Endothelial cell of umbilical vein (primary cell): ENCODE data around the gene CACTIN. TPM values are rescaled to one million over a fixed set of nuclear protein-coding genes. Genes with fewer than 3 reads are reported as not detected.

Experiments
- BruUV-seq: library from RNA; stranded (reverse); fragments of 400-500 nt; replicated peaks from 2 replicates; lab custom pipeline; 2021; lab: Mats Ljungman, UMichigan
- CTCF ChIA-PET: fragments of 300-600, 350-600 bp; sonication (Branson Sonifier 250); formaldehyde crosslinking; loops from one replicate; lab custom pipeline; 2021; ENCODE audit warnings: antibody characterized with exemption, inconsistent platforms; lab: Charles Lee
- POLR2A ChIA-PET: fragments of 300-600, 350-600 bp; sonication (Branson Sonifier 250); formaldehyde crosslinking; loops from one replicate; lab custom pipeline; 2021; ENCODE audit warnings: antibody characterized with exemption, inconsistent platforms; lab: Charles Lee
- DNase-seq: peaks from one replicate; pipeline ENCODE4 v3.0.0-alpha.2; 2011; ENCODE audit warnings: low read depth, low spot score
- FAIRE-seq: peaks from 2 replicates; lab custom pipeline; 2011; peaks lifted over from hg19 to GRCh38; lab: Jason Lieb, UNC
- H2AFZ ChIP-seq: 2 replicates; pipeline ENCODE4 v1.6.0; 2012; ENCODE audit warnings: low read depth, low read length, control low read depth, inconsistent platforms
- H3K27ac ChIP-seq: 2 replicates; pipeline ENCODE4 v1.5.1; 2011; ENCODE audit warnings: low read depth, mild to moderate bottlenecking, control low read depth, low read length, moderate library complexity; ENCODE audit not compliant: insufficient read depth
- H3K27me3 ChIP-seq, 2 experiments: 2 replicates each; pipeline versions ENCODE4 v1.6.0 to v1.6.1; 2011; ENCODE audit warnings: low read length in 2 of 2, mixed read lengths in 1 of 2; ENCODE audit not compliant: control insufficient read depth in 2 of 2, insufficient read depth in 2 of 2
- H3K36me3 ChIP-seq, 2 experiments: 2 replicates in 1 of 2; 3 replicates in 1 of 2; pipeline ENCODE4 v1.5.1; 2011; ENCODE audit warnings: low read length in 2 of 2, mild to moderate bottlenecking in 1 of 2, moderate library complexity in 1 of 2; ENCODE audit not compliant: control insufficient read depth in 2 of 2, insufficient read depth in 2 of 2; ENCODE audit errors: extremely low read depth in 1 of 2
- H3K4me1 ChIP-seq: 3 replicates; pipeline ENCODE4 v1.5.1; 2011; ENCODE audit warnings: mild to moderate bottlenecking, low read length; ENCODE audit not compliant: control insufficient read depth, insufficient read depth; ENCODE audit errors: extremely low read depth
- H3K4me2 ChIP-seq: 2 replicates; pipeline ENCODE4 v1.6.1; 2011; ENCODE audit warnings: low read length, control low read depth, mixed read lengths; ENCODE audit not compliant: insufficient read depth
- H3K4me3 ChIP-seq, 3 experiments: fragments of 200-600 bp in 1 of 3; sonication (generic), shearing (Covaris generic) in 1 of 3; replicated peaks in 1 of 3; 2 replicates each; pipeline ENCODE4 v1.5.1; 2011 to 2016; ENCODE audit warnings: control low read depth in 3 of 3, low read length in 3 of 3, mild to moderate bottlenecking in 2 of 3, inconsistent platforms in 1 of 3, low read depth in 1 of 3, moderate library complexity in 1 of 3; ENCODE audit not compliant: insufficient read depth in 1 of 3
- H3K79me2 ChIP-seq: 2 replicates; pipeline ENCODE4 v1.6.0; 2012; ENCODE audit warnings: low read length, inconsistent platforms; ENCODE audit not compliant: control insufficient read depth, insufficient read depth
- H3K9ac ChIP-seq: replicated peaks from 2 replicates; pipeline ENCODE3; 2011; ENCODE audit warnings: low read length, control low read depth; ENCODE audit not compliant: insufficient read depth; ENCODE audit errors: extremely low read depth
- H3K9me1 ChIP-seq: replicated peaks from 3 replicates; pipeline ENCODE4 v1.6.0; 2011; ENCODE audit warnings: mild to moderate bottlenecking, low read length; ENCODE audit not compliant: control insufficient read depth, insufficient read depth; ENCODE audit errors: extremely low read depth
- H3K9me3 ChIP-seq: replicated peaks from 2 replicates; pipeline ENCODE4 v1.5.1; 2012; ENCODE audit warnings: low read length, inconsistent platforms; ENCODE audit not compliant: control insufficient read depth, insufficient read depth
- H4K20me1 ChIP-seq: replicated peaks from 2 replicates; pipeline ENCODE3; 2011; ENCODE audit warnings: mild to moderate bottlenecking, low read length; ENCODE audit not compliant: control insufficient read depth, insufficient read depth; ENCODE audit errors: extremely low read depth
- EZH2 ChIP-seq: IDR thresholded peaks from 2 replicates; pipeline ENCODE4 v1.6.1; 2012; ENCODE audit warnings: borderline replicate concordance, low read depth, mild to moderate bottlenecking, moderate library complexity, low read length, inconsistent platforms; ENCODE audit not compliant: severe bottlenecking
- FOS ChIP-seq: IDR thresholded peaks from 2 replicates; pipeline ENCODE4 v1.6.1; 2011; ENCODE audit warnings: mild to moderate bottlenecking, low read length, moderate library complexity, borderline replicate concordance; ENCODE audit not compliant: insufficient read depth
- GATA2 ChIP-seq: IDR thresholded peaks from 2 replicates; pipeline ENCODE4 v1.7.0; 2011; ENCODE audit warnings: low read depth, mild to moderate bottlenecking, moderate library complexity, mixed read lengths, low read length; ENCODE audit not compliant: insufficient read length, insufficient read depth
- JUN ChIP-seq: IDR thresholded peaks from 2 replicates; pipeline ENCODE4 v1.6.1; 2011; ENCODE audit warnings: borderline replicate concordance, low read depth; ENCODE audit not compliant: insufficient read length, insufficient read depth
- MYC ChIP-seq: IDR thresholded peaks from one replicate; pipeline ENCODE4 v1.6.1; 2011; ENCODE audit warnings: mild to moderate bottlenecking, low read depth, low read length
- POLR2A ChIP-seq: IDR thresholded peaks from 2 replicates; pipeline ENCODE4 v1.6.1; 2012; ENCODE audit warnings: low read depth, mild to moderate bottlenecking, control low read depth, low read length
- POLR2AphosphoS5 ChIP-seq: IDR thresholded peaks from 2 replicates; pipeline ENCODE4 v1.6.1; 2012; ENCODE audit warnings: low read depth, mild to moderate bottlenecking, control low read depth, low read length, moderate library complexity; ENCODE audit not compliant: insufficient read depth
- dilution Hi-C: fragments of 300-500 bp; cut with MboI; formaldehyde crosslinking; loops from one replicate; pipeline ENCODE4 v1.15.0; 2019; ENCODE audit warnings: low sequenced_read_pairs; ENCODE audit not compliant: extremely low pct_ligation_motif_present
- intact Hi-C: fragments of 100-400 bp; cut with micrococcal nuclease; formaldehyde crosslinking; loops from one replicate; pipeline ENCODE4 v1.10.0; 2022
- polyA plus RNA-seq, 4 experiments: library from polyadenylated mRNA; depleted of rRNA in 3 of 4; stranded (reverse) in 3 of 4; unstranded in 1 of 4; fragments of >200 nt; gene quantifications; 2 replicates each; pipeline versions ENCODE4 v1.2.1 to v1.2.3, GENCODE V29; 2011 to 2012; ENCODE audit warnings: missing spikeins in 1 of 4
- total RNA-seq: library from RNA; stranded (reverse); gene quantifications from 2 replicates; pipeline ENCODE4 v1.2.3, GENCODE V29; 2021
- TF ChIP-seq, protein P1 (sequence below): IDR thresholded peaks from 2 replicates; pipeline ENCODE4 v1.6.1; 2011; ENCODE audit not compliant: insufficient read depth, insufficient read length
- TF ChIP-seq, protein P2 (sequence below), 2 donors: IDR thresholded peaks; 1 replicate in 1 of 2; 2 replicates in 1 of 2; pipeline ENCODE4 v1.5.1; 2011; ENCODE audit warnings: low read length in 2 of 2, mild to moderate bottlenecking in 2 of 2, moderate library complexity in 2 of 2, control low read depth in 1 of 2, inconsistent platforms in 1 of 2, low read depth in 1 of 2; ENCODE audit not compliant: insufficient read depth in 1 of 2; ENCODE audit errors: extremely low read depth in 1 of 2

Gene CACTIN
- total and polyA plus RNA-seq, 2 donors (not counting 3 experiments of a cell fraction or from before 2014, with no cell fraction given): 29.7 to 36.1 TPM

DNA sequence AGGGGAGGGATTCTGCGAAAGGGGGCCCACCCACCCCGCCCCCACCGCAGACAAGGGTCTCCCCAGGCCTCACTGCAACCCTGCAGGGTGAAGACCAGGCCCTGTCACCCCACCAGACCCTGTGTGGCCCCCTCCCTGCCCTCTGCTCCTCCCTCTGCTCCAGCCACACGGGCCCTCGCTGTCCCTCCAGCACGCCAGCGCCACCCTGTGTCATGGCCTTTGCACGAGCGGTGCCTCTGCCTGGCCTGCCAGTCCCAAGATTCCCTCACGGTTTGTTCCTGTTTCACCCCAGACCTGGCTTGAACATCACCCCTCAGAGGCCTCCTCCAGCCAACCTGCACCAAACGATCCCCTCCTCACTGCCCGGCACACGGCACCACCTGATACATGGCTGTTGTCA is 46.4 kb upstream of the CACTIN start:
- Histone ChIP-seq H3K4me3 (no peak overlapping the region), H3K9ac (no peak overlapping the region), H3K9me1 (no peaks in the 10 kb centered on the region), H3K79me2 (peaks cover 13% of the 10 kb centered on the region), H3K4me1 (peaks cover 28% of the 10 kb centered on the region), H4K20me1 (no peaks in the 10 kb centered on the region), H2AFZ (no peak overlapping the region), H3K9me3 (no peaks in the 10 kb centered on the region), H3K27me3 (no peaks in the 10 kb centered on the region), H3K27ac (no peak overlapping the region), H3K36me3 (no peaks in the 10 kb centered on the region), H3K4me2 (no peak overlapping the region)
- dilution Hi-C loops: no loop called here
- no peak for TF ChIP-seq EZH2
- no peak for TF ChIP-seq GATA2
- TF ChIP-seq, protein P1, sequence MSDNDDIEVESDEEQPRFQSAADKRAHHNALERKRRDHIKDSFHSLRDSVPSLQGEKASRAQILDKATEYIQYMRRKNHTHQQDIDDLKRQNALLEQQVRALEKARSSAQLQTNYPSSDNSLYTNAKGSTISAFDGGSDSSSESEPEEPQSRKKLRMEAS: no peak
- TF ChIP-seq MYC: no peak
- no peak for TF ChIP-seq POLR2AphosphoS5
- TF ChIP-seq FOS: no peak
- no peak for TF ChIP-seq JUN
- TF ChIP-seq, protein P2, sequence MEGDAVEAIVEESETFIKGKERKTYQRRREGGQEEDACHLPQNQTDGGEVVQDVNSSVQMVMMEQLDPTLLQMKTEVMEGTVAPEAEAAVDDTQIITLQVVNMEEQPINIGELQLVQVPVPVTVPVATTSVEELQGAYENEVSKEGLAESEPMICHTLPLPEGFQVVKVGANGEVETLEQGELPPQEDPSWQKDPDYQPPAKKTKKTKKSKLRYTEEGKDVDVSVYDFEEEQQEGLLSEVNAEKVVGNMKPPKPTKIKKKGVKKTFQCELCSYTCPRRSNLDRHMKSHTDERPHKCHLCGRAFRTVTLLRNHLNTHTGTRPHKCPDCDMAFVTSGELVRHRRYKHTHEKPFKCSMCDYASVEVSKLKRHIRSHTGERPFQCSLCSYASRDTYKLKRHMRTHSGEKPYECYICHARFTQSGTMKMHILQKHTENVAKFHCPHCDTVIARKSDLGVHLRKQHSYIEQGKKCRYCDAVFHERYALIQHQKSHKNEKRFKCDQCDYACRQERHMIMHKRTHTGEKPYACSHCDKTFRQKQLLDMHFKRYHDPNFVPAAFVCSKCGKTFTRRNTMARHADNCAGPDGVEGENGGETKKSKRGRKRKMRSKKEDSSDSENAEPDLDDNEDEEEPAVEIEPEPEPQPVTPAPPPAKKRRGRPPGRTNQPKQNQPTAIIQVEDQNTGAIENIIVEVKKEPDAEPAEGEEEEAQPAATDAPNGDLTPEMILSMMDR (IDR thresholded peaks at IDR 0.05; ENCODE audit: extremely low read depth in 1 of 2, insufficient read depth in 1 of 2, low read depth in 1 of 2, low read length in 2 of 2): no peak
- no peak for TF ChIP-seq POLR2A
- DNase-seq (no peak), FAIRE-seq (no peak)
- no TSS peak for BruUV-seq
- ChIA-PET CTCF (interaction anchor here (0.8 to 2.7 kb wide), 5 partner anchors 11 to 119 kb away, joined by 3 to 25 read pairs (median 8); no protein-coding TSS in a partner anchor), POLR2A (no interaction called here)
- intact Hi-C loops: loop anchor here (5.0 kb wide), 1 partner anchor 101 kb away; the partner anchor contains the start of gene HMG20B
